A549 (cell line): Measurements from ENCODE around the gene CSE1L. TPM values are rescaled to one million over a fixed set of nuclear protein-coding genes. Genes with fewer than 3 reads are reported as not detected.

Source experiments
- ATAC-seq, 2 experiments: fragments of 200-7000 bp in 1 of 2; fragments of >200 bp in 1 of 2; cut with Nextera tagmentation in 1 of 2; cut with Tn5 transposase in 1 of 2; 3 replicates each; pipeline versions ENCODE4 v1.8.0 to v1.9.1; 2018 to 2020; ENCODE audit warnings: mild to moderate bottlenecking in 1 of 2, moderate library complexity in 1 of 2
- CTCF ChIA-PET: fragments of 300-600 bp; sonication (Branson Sonifier 250); formaldehyde crosslinking; extraction: SDS; loops from one replicate; lab custom pipeline; 2021; ENCODE audit warnings: antibody characterized with exemption, inconsistent platforms; lab: Yijun Ruan, JAX
- POLR2A ChIA-PET: fragments of 350-600 bp; formaldehyde crosslinking; extraction: SDS; loops from one replicate; lab custom pipeline; 2021; ENCODE audit warnings: antibody characterized with exemption, inconsistent platforms; lab: Yijun Ruan, JAX
- DNase-seq, 2 experiments: peaks; one replicate each; pipeline versions ENCODE4 v3.0.0 to v3.0.0-alpha.2; 2011 to 2016; ENCODE audit warnings: low read depth in 1 of 2, low spot score in 1 of 2
- FAIRE-seq: peaks from 2 replicates; lab custom pipeline; 2011; peaks lifted over from hg19 to GRCh38; lab: Jason Lieb, UNC
- H3K27ac ChIP-seq, 2 experiments: fragments of >200 bp; sonication (Bioruptor Twin); formaldehyde crosslinking; 3 replicates each; pipeline ENCODE4 v1.5.1; 2016 to 2017
- H3K4me1 ChIP-seq: fragments of >200 bp; sonication (Bioruptor Twin); formaldehyde crosslinking; 3 replicates; pipeline ENCODE4 v1.6.1; 2016
- H3K4me2 ChIP-seq: fragments of >200 bp; sonication (Bioruptor Twin); formaldehyde crosslinking; 3 replicates; pipeline ENCODE4 v1.6.1; 2016
- H3K4me3 ChIP-seq: fragments of >200 bp; sonication (Bioruptor Twin); formaldehyde crosslinking; 3 replicates; pipeline ENCODE4 v1.5.1; 2016
- H3K9me3 ChIP-seq: fragments of >200 bp; sonication (Bioruptor Twin); formaldehyde crosslinking; 3 replicates; pipeline ENCODE4 v1.6.1; 2016
- BHLHE40 ChIP-seq: IDR thresholded peaks from 2 replicates; pipeline ENCODE4 v1.6.1; 2012; ENCODE audit warnings: low read depth, low read length, inconsistent platforms
- CBX2 ChIP-seq: fragments of 200-600 bp; sonication (generic); IDR thresholded peaks from 2 replicates; pipeline ENCODE4 v1.6.1; 2016; ENCODE audit warnings: low read depth, mild to moderate bottlenecking, borderline replicate concordance
- CEBPB ChIP-seq, 2 experiments: fragments of >200 bp in 1 of 2; sonication (Bioruptor Twin) in 1 of 2; formaldehyde crosslinking in 1 of 2; IDR thresholded peaks; 2 replicates each; pipeline ENCODE4 v1.6.1; 2012 to 2016
- CHD2 ChIP-seq: fragments of 150-350 bp; IDR thresholded peaks from 2 replicates; pipeline ENCODE4 v1.6.1; 2014; ENCODE audit warnings: low read length; ENCODE audit not compliant: partially characterized antibody
- EHF ChIP-seq: fragments of 250-450 bp; sonication (Bioruptor Pico); IDR thresholded peaks from 2 replicates; pipeline ENCODE4 v1.5.0; 2020; ENCODE audit warnings: mild to moderate bottlenecking
- EHMT2 ChIP-seq: fragments of 200-600 bp; sonication (generic); IDR thresholded peaks from 2 replicates; pipeline ENCODE4 v1.6.1; 2016; ENCODE audit warnings: antibody characterized with exemption, low read depth, mild to moderate bottlenecking, moderate library complexity
- ELK1 ChIP-seq: fragments of 150-350 bp; IDR thresholded peaks from 2 replicates; pipeline ENCODE4 v1.6.1; 2014; ENCODE audit warnings: low read depth, mild to moderate bottlenecking, low read length
- EP300 ChIP-seq, 2 experiments: fragments of >200 bp; sonication (Bioruptor Twin); formaldehyde crosslinking; IDR thresholded peaks; 2 replicates in 1 of 2; 3 replicates in 1 of 2; pipeline ENCODE4 v1.6.1; 2016 to 2017
- FOSL2 ChIP-seq, 2 experiments: fragments of 450-650 bp in 1 of 2; fragments of >200 bp in 1 of 2; sonication (Bioruptor Twin) in 1 of 2; formaldehyde crosslinking; IDR thresholded peaks; 2 replicates each; pipeline versions ENCODE4 v1.5.0 to v1.6.1; 2016 to 2020; ENCODE audit warnings: mild to moderate bottlenecking in 1 of 2, moderate library complexity in 1 of 2
- FOXS1 ChIP-seq: fragments of 250-450 bp; sonication (Bioruptor Pico); IDR thresholded peaks from 2 replicates; pipeline ENCODE4 v1.5.0; 2020; ENCODE audit warnings: mild to moderate bottlenecking, moderate library complexity
- HDAC2 ChIP-seq: fragments of 200-600 bp; sonication (generic); IDR thresholded peaks from 2 replicates; pipeline ENCODE4 v1.6.1; 2016
- HES2 ChIP-seq: fragments of >200 bp; sonication (Bioruptor Twin); formaldehyde crosslinking; IDR thresholded peaks from 2 replicates; pipeline ENCODE4 v1.6.1; 2016
- HEYL ChIP-seq: fragments of 250-450 bp; sonication (Bioruptor Pico); IDR thresholded peaks from 2 replicates; pipeline ENCODE4 v1.8.0; 2021; ENCODE audit warnings: mild to moderate bottlenecking, moderate library complexity
- HOXB5 ChIP-seq: fragments of 250-450 bp; sonication (Bioruptor Pico); IDR thresholded peaks from 2 replicates; pipeline ENCODE4 v1.5.0; 2020; ENCODE audit warnings: mild to moderate bottlenecking, moderate library complexity
- JUN ChIP-seq, 2 experiments: fragments of >200 bp; sonication (Bioruptor Twin); formaldehyde crosslinking; IDR thresholded peaks; 2 replicates in 1 of 2; 3 replicates in 1 of 2; pipeline ENCODE4 v1.6.1; 2016 to 2017
- JUNB ChIP-seq: fragments of >200 bp; sonication (Bioruptor Twin); formaldehyde crosslinking; IDR thresholded peaks from 2 replicates; pipeline ENCODE4 v1.6.1; 2016
- KDM1A ChIP-seq: fragments of 200-600 bp; sonication (generic); IDR thresholded peaks from 2 replicates; pipeline ENCODE4 v1.6.1; 2016; ENCODE audit warnings: low read depth, mild to moderate bottlenecking
- KDM5A ChIP-seq: fragments of 200-600 bp; sonication (generic); IDR thresholded peaks from 2 replicates; pipeline ENCODE4 v1.6.1; 2016; ENCODE audit warnings: antibody characterized with exemption, mild to moderate bottlenecking
- MYC ChIP-seq: IDR thresholded peaks from 2 replicates; pipeline ENCODE4 v1.6.1; 2012; ENCODE audit warnings: mild to moderate bottlenecking, inconsistent platforms, low read length, improper control_type of control experiment, borderline replicate concordance
- NR3C1 ChIP-seq: fragments of >200 bp; sonication (Bioruptor Twin); formaldehyde crosslinking; IDR thresholded peaks from 3 replicates; pipeline ENCODE4 v1.6.1; 2017
- PHF8 ChIP-seq: fragments of 200-600 bp; sonication (generic); IDR thresholded peaks from 2 replicates; pipeline ENCODE4 v1.6.1; 2016; ENCODE audit warnings: low read depth, mild to moderate bottlenecking, antibody characterized with exemption, moderate library complexity, borderline replicate concordance
- POLR2AphosphoS2 ChIP-seq: conservative IDR thresholded peaks from 2 replicates; pipeline ENCODE4 v1.6.1; 2012; ENCODE audit warnings: low read length, improper control_type of control experiment, inconsistent platforms
- SREBF2 ChIP-seq: fragments of 450-650 bp; IDR thresholded peaks from 2 replicates; pipeline ENCODE4 v1.6.1; 2014; ENCODE audit warnings: mild to moderate bottlenecking, moderate library complexity
- TFCP2L1 ChIP-seq: fragments of 250-450 bp; sonication (Bioruptor Pico); IDR thresholded peaks from 2 replicates; pipeline ENCODE4 v1.5.0; 2021; ENCODE audit warnings: mild to moderate bottlenecking
- TP53 ChIP-seq: fragments of 250-450 bp; sonication (Bioruptor Pico); IDR thresholded peaks from 2 replicates; pipeline ENCODE4 v1.5.0; 2021; ENCODE audit warnings: mild to moderate bottlenecking, moderate library complexity
- ZC3H11A ChIP-seq: fragments of 450-650 bp; IDR thresholded peaks from 2 replicates; pipeline ENCODE4 v1.6.1; 2014; ENCODE audit warnings: antibody characterized with exemption, mild to moderate bottlenecking
- WGBS: methylation state at CpG from one replicate; pipeline ENCODE4 v1.1.6; 2017; ENCODE audit errors: missing lambda C conversion rate; 5-methylcytosine and 5-hydroxymethylcytosine counted together
- polyA plus RNA-seq, 4 experiments: library from polyadenylated mRNA; depleted of rRNA in 3 of 4; stranded (reverse); fragments of >200 nt; fragmentation: RNase III in 1 of 4; extraction: RNeasy Plus Mini Kit Qiagen cat#74134 plus additional on column Dnase treatment in 1 of 4; gene quantifications; 2 replicates in 3 of 4; 3 replicates in 1 of 4; pipeline ENCODE4 v1.2.3, GENCODE V29; 2011 to 2017

CSE1L gene
- polyA plus RNA-seq, 2 of the 4 experiments (the other 2 are of a cell fraction): 116 to 125 TPM

DNA sequence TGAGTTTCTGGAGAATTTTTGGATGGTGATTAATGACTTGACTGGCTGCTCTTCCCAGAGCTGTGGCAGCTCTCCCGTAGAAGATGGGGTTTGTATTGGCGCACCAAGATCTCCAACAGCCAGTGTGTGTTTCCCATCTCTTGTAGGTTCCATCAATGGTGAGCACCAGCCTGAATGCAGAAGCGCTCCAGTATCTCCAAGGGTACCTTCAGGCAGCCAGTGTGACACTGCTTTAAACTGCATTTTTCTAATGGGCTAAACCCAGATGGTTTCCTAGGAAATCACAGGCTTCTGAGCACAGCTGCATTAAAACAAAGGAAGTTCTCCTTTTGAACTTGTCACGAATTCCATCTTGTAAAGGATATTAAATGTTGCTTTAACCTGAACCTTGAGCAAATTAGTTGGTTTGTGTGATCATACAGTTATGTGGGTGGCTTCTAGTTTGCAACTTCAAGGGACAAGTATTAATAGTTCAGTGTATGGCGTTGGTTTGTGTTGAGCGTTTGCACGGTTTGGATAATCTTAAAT is 50.2 kb downstream of the CSE1L start:
- ChIA-PET CTCF (interaction anchor here (1.3 kb wide), 2 partner anchors 12 to 36 kb away, joined by 3 read pairs; no protein-coding TSS in a partner anchor), POLR2A (no interaction called here)
- H3K27ac ChIP-seq: no peak overlapping the region
- 95% methylated on average over 7 of the region's 7 CpGs for WGBS
- H3K4me1 ChIP-seq: no peaks in the 10 kb centered on the region
- no peaks in the 10 kb centered on the region for H3K9me3 ChIP-seq
- TF ChIP-seq ZC3H11A: no peak
- no peak for TF ChIP-seq JUN (IDR thresholded peaks at IDR 0.05)
- TF ChIP-seq PHF8: no peak
- TF ChIP-seq EHF (CRISPR knock-in tag): no peak
- TF ChIP-seq TP53 (CRISPR knock-in tag): no peak
- TF ChIP-seq NR3C1: no peak
- TF ChIP-seq CBX2: no peak
- no peak for TF ChIP-seq KDM5A
- TF ChIP-seq KDM1A: no peak
- TF ChIP-seq MYC: no peak
- no peak for TF ChIP-seq TFCP2L1 (CRISPR knock-in tag)
- no peak for TF ChIP-seq HES2
- TF ChIP-seq CEBPB (IDR thresholded peaks at IDR 0.05): no peak
- DNase-seq (no peak), ATAC-seq (no peak), FAIRE-seq (no peak)
- no peak overlapping the region for H3K4me3 ChIP-seq
- no peak overlapping the region for H3K4me2 ChIP-seq

DNA sequence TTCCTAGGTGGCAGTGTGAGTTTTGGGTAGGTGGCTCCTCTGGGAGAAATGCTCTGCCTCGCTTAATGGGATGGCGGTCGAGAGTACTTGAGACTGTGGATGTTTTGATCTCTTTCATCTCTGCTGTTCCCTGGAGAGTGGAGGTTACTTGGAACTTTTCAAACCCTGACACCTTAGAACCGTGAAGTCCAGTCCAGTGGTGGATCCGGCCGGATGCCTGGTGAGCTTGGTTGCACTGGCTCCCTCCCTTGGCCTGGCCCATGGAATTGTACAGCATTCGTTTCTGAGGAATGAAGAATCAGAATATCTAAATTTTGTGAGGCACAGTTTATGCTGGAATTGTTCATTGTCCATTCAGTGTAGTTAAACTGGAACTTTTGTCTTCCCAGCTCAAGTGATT is 51.0 kb downstream of the CSE1L start:
- 91% methylated on average over 7 of the region's 7 CpGs for WGBS
- no peak for DNase-seq
- H3K4me1 ChIP-seq: no peaks in the 10 kb centered on the region
- no peak overlapping the region for H3K4me3 ChIP-seq
- no peaks in the 10 kb centered on the region for H3K9me3 ChIP-seq
- TF ChIP-seq EP300 (IDR thresholded peaks at IDR 0.05) (no peak), HOXB5 (CRISPR knock-in tag) (no peak), FOSL2 (IDR thresholded peaks at IDR 0.05) (no peak), FOSL2 (CRISPR knock-in tag; IDR thresholded peaks at IDR 0.05) (no peak), POLR2AphosphoS2 (no peak), JUNB (no peak), HEYL (CRISPR knock-in tag) (no peak), CEBPB (IDR thresholded peaks at IDR 0.05) (no peak), EHMT2 (no peak), HES2 (no peak), SREBF2 (no peak), HDAC2 (no peak), ZC3H11A (no peak), KDM5A (no peak), ELK1 (no peak), CHD2 (no peak), TFCP2L1 (CRISPR knock-in tag) (no peak), FOXS1 (CRISPR knock-in tag) (no peak), KDM1A (no peak), BHLHE40 (no peak), EHF (CRISPR knock-in tag) (no peak)
- no peak overlapping the region for H3K27ac ChIP-seq
- ChIA-PET POLR2A (interaction anchor here (0.6 kb wide), 1 partner anchor 20 kb away, joined by 4 read pairs; no protein-coding TSS in a partner anchor), CTCF (interaction anchor here (0.8 to 1.5 kb wide), 2 partner anchors 10 to 120 kb away, joined by 3 to 4 read pairs; no protein-coding TSS in a partner anchor)
- peak in 1 of 2 experiments; percentile 31; a peak in 1 of 6 replicates for ATAC-seq
- H3K4me2 ChIP-seq: no peak overlapping the region
- no peak for FAIRE-seq
